ENCODE measurements around the gene GCAT.

GRCh38 chr22:37777122-37777687 is 30.5 kb upstream of the GCAT start:
- TF ChIP-seq CTCF (IDR thresholded peaks at IDR 0.05; ENCODE audit: low read length) = no peak
- TF ChIP-seq EZH2 (IDR thresholded peaks at IDR 0.05; ENCODE audit: borderline replicate concordance, low read length) = no peak
